SJCRH30 (cell line): ENCODE results near the gene KDSR. TPM values are rescaled to one million over a fixed set of nuclear protein-coding genes. Genes with fewer than 3 reads are reported as not detected.
"Not testable (repeated sequence)": the region's sequence is repeated elsewhere in the genome, so short reads cannot be mapped to it uniquely, and the experiment has no call there.

Experiments used
- DNase-seq, 2 experiments: peaks; one replicate each; pipeline ENCODE4 v3.0.0-alpha.2; 2015 to 2020
- H3K27ac ChIP-seq: fragments of 250-450 bp; sonication (Bioruptor Pico); 2 replicates; pipeline ENCODE4 v1.5.1; 2020; ENCODE audit warnings: mild to moderate bottlenecking, moderate library complexity
- H3K27me3 ChIP-seq: fragments of 250-450 bp; sonication (Bioruptor Pico); 2 replicates; pipeline ENCODE4 v1.5.1; 2020; ENCODE audit warnings: mild to moderate bottlenecking, moderate library complexity
- H3K36me3 ChIP-seq: fragments of 250-450 bp; sonication (Bioruptor Pico); 2 replicates; pipeline ENCODE4 v1.5.1; 2020; ENCODE audit warnings: mild to moderate bottlenecking, moderate library complexity
- H3K4me1 ChIP-seq: fragments of 250-450 bp; sonication (Bioruptor Pico); 2 replicates; pipeline ENCODE4 v1.5.1; 2020; ENCODE audit warnings: mild to moderate bottlenecking, moderate library complexity
- H3K4me3 ChIP-seq: fragments of 250-450 bp; sonication (Bioruptor Pico); 2 replicates; pipeline ENCODE4 v1.5.1; 2020; ENCODE audit warnings: mild to moderate bottlenecking, moderate library complexity
- H3K9me3 ChIP-seq: fragments of 250-450 bp; sonication (Bioruptor Pico); replicated peaks from 2 replicates; pipeline ENCODE4 v1.5.1; 2020; ENCODE audit warnings: mild to moderate bottlenecking, moderate library complexity
- total RNA-seq: library from RNA; depleted of rRNA; stranded (reverse); fragments of >200 nt; shearing (Covaris generic); gene quantifications from 2 replicates; pipeline ENCODE4 v1.2.3, GENCODE V29; 2014

The KDSR gene
- total RNA-seq, 1 experiment from 2014 or later = 15.3 TPM

DNA sequence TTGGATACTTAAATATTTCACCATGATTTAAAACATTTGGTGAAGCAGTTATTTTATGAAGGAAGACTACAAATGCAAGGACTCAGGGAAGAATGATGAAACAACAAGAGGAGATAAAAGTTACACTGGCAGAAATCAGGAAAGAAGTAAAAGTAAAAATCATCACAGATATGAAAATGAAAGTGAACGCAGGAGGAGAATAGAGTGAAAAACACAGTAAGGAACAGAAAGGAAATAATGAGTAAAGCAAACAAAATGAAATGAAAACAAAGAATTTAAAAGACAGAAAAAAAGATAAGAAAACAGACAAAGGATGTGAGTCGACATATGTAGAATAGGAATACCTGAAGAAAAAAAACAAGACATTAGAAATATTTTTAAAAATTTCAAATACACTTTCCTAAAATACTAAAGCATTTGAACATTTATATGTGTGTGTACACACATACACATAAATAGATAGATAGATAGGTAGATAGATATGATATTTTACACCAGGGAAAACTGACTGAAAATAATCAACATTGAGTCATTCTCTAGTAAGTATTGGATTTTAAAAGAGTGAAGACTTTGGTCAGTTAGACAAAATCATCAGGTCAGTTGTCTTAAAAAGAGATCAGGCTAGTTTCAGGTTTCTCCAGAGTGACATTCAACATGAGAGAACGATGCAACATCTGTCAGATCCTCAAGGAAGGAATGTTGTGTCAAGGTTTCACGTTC is 12.1 kb upstream of the KDSR start:
- Histone ChIP-seq H3K4me3 (no peak overlapping the region), H3K27ac (no peak overlapping the region)

DNA sequence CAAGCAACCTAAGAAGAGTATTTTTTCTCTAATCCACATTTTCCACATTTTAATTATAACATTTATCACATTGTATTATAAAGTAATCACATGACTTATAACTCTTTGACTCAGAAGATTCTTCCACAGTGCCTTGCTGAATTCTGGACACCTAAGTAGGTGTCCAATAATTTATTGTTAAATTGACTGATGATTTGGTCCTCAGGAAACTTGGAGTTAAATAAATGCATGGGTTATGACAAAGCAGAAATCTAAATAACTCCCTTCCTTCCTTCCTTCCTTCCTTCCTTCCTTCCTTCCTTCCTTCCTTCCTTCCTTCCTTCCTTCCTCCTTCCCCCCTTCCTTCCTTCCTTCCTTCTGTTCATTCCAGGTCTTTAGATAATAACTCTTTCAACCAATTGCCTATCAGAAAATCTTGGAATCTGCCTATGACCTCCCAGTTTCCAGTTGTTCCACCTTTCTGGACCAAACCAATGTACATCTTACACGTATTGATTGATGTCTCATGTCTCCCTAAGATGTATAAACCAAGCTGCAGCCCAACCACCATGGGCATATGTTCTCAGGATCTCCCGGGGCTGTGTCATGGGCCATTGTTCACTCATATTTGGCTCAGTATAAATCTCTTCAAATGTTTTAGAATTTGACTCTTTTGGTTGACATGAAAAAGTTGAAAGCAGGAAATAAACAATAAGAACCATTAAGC is 10.4 kb upstream of the KDSR start:
- Histone ChIP-seq H3K27me3 (no peaks in the 10 kb centered on the region), H3K9me3 (no peaks in the 10 kb centered on the region), H3K4me3 (no peak overlapping the region), H3K36me3 (no peaks in the 10 kb centered on the region), H3K27ac (no peak overlapping the region), H3K4me1 (no peaks in the 10 kb centered on the region)
- DNase-seq = no peak

More for the DNA sequence above, 12.1 kb upstream of the KDSR start:
- Histone ChIP-seq H3K36me3 (no peaks in the 10 kb centered on the region), H3K9me3 (no peaks in the 10 kb centered on the region), H3K4me1 (no peaks in the 10 kb centered on the region), H3K27me3 (no peaks in the 10 kb centered on the region)
- DNase-seq = no peak

DNA sequence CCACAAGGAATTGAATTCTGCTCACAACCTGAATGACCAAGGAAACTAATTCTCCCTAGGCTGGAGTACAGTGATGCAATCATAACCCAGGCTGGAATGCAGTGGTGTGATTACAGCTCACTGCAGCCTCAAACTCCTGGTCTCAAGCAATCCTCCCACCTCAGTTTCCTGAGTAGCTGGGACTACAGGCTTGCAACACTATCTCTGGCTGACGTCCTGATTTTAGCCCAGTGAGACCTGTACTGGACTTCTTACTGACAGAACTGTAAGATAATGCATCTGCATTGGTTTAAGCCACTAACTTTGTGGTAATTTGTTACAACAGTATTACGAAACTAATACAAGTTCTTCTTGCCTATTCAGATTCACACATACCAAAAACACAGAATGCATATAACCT is 9.5 kb upstream of the KDSR start:
- H3K9me3 ChIP-seq = no peaks in the 10 kb centered on the region
- no peaks in the 10 kb centered on the region for H3K4me1 ChIP-seq
- H3K27ac ChIP-seq = no peak overlapping the region
- no peaks in the 10 kb centered on the region for H3K36me3 ChIP-seq
- DNase-seq = no peak
- H3K27me3 ChIP-seq = no peaks in the 10 kb centered on the region
- H3K4me3 ChIP-seq = no peak overlapping the region

DNA sequence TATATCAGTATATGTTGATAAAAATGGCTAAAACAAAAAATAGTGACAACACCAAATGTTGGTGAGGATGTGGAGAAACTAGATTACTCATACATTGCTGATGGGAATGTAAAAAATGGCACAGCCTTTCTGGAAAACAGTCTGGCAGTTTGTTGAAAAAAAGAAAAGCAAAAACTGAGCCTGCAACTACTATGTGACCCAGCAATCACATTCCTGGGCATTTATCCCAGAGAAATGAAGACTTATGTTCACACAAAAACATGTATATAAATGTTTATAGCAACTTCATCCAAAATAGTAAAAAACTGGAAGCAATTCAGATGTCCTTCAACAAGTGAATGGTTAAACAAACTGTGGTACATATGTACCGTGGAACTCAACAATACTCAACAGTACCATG is 7.5 kb upstream of the KDSR start:
- Histone ChIP-seq H3K27me3 (no peaks in the 10 kb centered on the region), H3K9me3 (no peaks in the 10 kb centered on the region), H3K27ac (no peak overlapping the region), H3K4me1 (no peaks in the 10 kb centered on the region), H3K36me3 (no peaks in the 10 kb centered on the region), H3K4me3 (no peak overlapping the region)
- DNase-seq = no peak

DNA sequence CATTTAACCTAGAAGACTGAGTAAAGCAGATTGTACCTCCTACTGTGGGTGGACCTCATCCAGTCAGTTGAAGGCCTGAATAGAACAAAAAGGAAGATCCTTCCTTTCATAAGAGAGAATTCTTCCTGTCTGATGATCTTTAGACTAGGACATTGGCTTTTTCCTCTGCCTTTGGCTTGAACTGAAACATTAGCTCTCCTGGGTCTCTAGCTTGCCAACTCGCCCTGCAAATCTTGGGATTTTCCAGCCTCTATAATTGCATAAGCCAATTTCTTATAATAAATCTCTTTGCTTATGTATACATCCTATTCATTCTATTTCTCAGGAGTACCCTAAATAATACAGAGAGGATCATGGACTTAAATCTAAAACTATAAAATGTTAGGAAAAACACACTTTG is 6.2 kb upstream of the KDSR start:
- H3K9me3 ChIP-seq = no peaks in the 10 kb centered on the region
- H3K4me1 ChIP-seq = no peaks in the 10 kb centered on the region
- no peak overlapping the region for H3K4me3 ChIP-seq
- no peaks in the 10 kb centered on the region for H3K27me3 ChIP-seq
- H3K27ac ChIP-seq = no peak overlapping the region
- H3K36me3 ChIP-seq = no peaks in the 10 kb centered on the region
- DNase-seq = no peak

DNA sequence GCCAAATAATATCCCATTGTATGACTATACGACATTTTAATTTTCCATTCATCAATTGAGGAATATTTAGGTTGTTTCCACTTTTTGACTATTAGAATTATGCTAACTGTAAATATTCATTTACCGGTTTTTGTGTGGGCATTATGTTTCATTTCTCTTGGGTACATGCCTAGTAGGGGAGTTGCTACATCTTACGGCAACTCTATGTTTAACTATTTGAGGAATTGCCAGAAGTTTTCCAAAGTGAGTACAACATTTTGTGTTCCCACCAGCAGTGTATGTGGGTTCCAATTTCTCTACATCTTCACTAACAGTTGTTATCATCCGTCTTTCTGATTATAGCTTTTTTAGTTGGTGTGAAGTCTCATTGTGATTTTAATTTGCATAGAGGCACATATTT is 1.6 kb upstream of the KDSR start:
- Histone ChIP-seq H3K4me3 (no peak overlapping the region), H3K36me3 (no peaks in the 10 kb centered on the region)

DNA sequence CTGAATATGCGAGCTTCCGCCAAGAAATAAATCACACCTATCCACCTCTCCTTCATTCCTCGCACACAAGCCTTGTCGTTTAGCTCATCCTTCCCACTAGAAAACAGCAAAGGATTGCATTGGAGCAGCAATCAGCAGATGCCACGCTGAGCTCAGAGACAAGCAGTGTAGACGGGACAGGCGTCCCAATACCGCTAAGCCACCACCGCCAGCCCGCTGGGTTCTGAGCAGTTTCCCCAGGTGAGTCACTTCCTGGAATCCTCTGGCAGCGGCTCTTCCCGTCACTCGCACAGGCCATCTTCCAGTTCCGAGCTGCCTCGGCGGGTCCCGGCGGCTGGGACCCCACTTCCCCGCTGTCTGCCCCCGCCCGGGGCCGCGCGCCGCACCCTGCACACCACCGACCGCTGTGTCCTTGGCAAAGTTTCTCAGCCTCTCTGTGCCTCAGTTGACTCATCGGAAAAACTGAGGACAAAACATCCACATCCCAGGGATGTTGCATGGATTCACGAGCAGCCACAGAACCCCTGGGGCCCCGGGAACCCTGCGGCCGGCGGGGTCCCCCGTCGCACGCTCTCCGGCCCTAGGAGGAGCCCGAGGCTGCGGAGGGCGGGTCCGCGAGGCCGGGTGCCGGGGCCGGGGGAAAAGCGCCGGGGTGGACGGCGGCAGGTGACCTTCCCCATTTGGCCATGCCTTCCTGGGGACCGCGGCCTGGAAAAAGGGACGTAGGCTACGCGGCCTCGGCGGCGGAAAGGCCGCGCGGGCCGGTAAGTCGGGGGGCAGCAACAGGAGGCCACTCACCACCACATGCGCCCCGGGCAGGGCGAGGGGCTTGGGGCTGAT is 573 bp downstream of the KDSR start:
- H3K36me3 ChIP-seq = no peaks in the 10 kb centered on the region
- peak; percentile 18 to 28 for DNase-seq

More for the DNA sequence above, 1.6 kb upstream of the KDSR start:
- Histone ChIP-seq H3K4me1 (no peaks in the 10 kb centered on the region), H3K27ac (no peak overlapping the region), H3K27me3 (no peaks in the 10 kb centered on the region), H3K9me3 (no peaks in the 10 kb centered on the region)
- DNase-seq = no peak

DNA sequence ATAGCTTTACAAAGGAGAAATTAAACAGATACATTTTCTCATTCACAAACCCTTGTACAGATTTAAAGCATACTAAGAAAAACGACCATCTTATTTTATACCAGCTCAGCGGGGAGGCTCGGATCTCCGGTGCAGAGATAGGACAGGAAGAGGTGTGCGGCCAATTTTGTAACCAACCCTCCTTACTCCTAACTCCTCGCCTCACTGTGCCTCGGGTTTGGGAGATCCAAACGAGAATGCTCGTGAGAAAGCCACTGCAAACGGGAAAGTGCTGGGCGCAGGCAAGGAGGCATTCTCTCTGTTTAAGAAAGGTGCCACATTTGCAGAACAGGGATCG is 1.2 kb downstream of the KDSR start:
- no peaks in the 10 kb centered on the region for H3K27me3 ChIP-seq
- H3K9me3 ChIP-seq = no peaks in the 10 kb centered on the region
- H3K36me3 ChIP-seq = no peaks in the 10 kb centered on the region
- no peak overlapping the region for H3K27ac ChIP-seq
- no peak for DNase-seq
- H3K4me1 ChIP-seq = no peaks in the 10 kb centered on the region
- peak overlapping the region; percentile 93 for H3K4me3 ChIP-seq

More for the DNA sequence above, 573 bp downstream of the KDSR start:
- Histone ChIP-seq H3K27me3 (no peaks in the 10 kb centered on the region), H3K4me1 (no peaks in the 10 kb centered on the region), H3K9me3 (no peaks in the 10 kb centered on the region), H3K27ac (peak overlapping the region; percentile 87), H3K4me3 (peak overlapping the region; percentile 93)

DNA sequence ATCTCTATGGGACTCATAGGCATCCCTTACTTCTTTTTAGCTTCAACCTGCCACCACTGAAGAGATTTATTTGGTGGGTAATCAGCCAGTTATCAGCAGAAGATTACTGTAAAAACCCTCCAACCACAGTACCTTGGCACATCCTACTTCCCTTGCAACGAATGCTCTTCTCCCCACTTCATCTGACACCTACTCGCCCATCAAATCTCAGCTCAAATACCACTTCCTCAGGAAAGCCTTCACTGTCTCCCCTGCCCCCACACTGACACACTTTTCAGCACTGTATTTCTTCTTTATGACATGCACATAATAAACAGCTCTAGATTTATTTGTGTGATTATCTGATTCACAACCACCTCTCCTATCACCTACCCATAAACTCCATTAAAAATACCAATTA is 3.1 kb downstream of the KDSR start:
- Histone ChIP-seq H3K4me1 (no peaks in the 10 kb centered on the region), H3K27ac (no peak overlapping the region), H3K36me3 (peaks cover 3% of the 10 kb centered on the region; the same call in 1 of the 2 replicates), H3K4me3 (no peak overlapping the region), H3K27me3 (no peaks in the 10 kb centered on the region), H3K9me3 (no peaks in the 10 kb centered on the region)
- no peak for DNase-seq

DNA sequence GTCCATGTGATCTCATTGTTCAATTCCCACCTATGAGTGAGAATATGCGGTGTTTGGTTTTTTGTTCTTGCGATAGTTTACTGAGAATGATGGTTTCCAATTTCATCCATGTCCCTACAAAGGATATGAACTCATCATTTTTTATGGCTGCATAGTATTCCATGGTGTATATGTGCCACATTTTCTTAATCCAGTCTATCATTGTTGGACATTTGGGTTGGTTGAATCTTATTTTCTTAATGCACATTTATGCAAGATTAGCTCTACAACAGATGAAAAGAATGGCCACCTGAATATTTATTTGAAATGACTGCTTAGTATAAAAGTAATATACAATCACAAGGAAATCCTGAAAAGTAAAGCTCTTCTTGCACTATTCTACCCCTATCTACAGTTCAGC is 3.6 kb downstream of the KDSR start:
- H3K36me3 ChIP-seq, H3K9me3 ChIP-seq, H3K4me1 ChIP-seq, DNase-seq, H3K4me3 ChIP-seq, H3K27ac ChIP-seq, H3K27me3 ChIP-seq: not testable (repeated sequence)

DNA sequence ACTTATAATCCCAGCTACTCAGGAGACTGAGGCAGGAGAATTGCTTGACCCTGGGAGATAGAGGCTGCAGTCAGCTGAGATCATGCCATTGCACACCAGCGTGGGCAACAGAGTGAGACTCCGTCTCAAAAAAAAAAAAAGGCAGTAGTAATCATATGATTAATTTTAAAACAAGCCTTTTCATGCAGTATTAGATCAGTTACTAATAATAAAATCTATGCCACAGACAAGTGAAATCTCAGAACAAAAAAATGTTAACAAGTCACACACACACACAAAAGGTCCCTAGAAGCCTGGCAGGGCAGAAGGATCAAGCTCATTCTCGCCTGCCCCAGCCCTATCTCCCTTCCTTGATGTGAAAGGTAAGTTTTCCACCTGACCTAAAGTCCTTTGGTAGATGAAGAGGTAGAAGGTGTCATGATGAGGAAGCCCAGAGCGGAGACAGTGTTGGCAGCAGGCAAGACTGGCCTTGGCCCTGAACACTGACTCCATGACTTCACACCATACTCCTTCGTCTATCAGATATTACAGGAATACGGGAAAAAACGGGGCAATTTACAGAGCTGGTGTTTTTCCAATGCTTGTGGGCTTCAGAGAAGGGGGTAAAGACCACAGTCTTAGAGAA is 10.6 kb downstream of the KDSR start:
- Histone ChIP-seq H3K9me3 (no peaks in the 10 kb centered on the region), H3K36me3 (peaks cover 12% of the 10 kb centered on the region), H3K27me3 (no peaks in the 10 kb centered on the region), H3K4me1 (no peaks in the 10 kb centered on the region), H3K4me3 (no peak overlapping the region), H3K27ac (no peak overlapping the region)
- DNase-seq = no peak

DNA sequence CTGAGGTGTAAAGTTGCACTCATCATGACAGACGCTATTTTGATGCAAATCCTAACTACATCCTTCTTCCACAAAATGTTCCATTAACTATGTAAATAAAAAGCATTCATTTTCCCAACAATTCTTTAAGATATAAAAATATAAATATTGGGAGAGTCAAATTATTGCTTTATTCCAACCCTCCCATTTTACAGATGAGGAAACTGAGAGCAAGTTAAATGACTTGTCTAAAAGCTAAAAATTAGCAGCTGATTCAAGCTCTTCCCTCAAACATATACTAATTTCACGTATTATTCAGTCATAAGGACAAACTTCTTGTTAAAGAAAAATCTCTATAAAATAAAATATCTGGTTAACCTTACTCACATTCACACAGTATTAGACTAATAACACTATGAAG is 16.8 kb downstream of the KDSR start:
- Histone ChIP-seq H3K4me1 (no peaks in the 10 kb centered on the region), H3K27ac (no peak overlapping the region), H3K9me3 (no peaks in the 10 kb centered on the region), H3K4me3 (no peak overlapping the region), H3K27me3 (no peaks in the 10 kb centered on the region), H3K36me3 (peaks cover 17% of the 10 kb centered on the region; the same call in 1 of the 2 replicates)
- DNase-seq = no peak

DNA sequence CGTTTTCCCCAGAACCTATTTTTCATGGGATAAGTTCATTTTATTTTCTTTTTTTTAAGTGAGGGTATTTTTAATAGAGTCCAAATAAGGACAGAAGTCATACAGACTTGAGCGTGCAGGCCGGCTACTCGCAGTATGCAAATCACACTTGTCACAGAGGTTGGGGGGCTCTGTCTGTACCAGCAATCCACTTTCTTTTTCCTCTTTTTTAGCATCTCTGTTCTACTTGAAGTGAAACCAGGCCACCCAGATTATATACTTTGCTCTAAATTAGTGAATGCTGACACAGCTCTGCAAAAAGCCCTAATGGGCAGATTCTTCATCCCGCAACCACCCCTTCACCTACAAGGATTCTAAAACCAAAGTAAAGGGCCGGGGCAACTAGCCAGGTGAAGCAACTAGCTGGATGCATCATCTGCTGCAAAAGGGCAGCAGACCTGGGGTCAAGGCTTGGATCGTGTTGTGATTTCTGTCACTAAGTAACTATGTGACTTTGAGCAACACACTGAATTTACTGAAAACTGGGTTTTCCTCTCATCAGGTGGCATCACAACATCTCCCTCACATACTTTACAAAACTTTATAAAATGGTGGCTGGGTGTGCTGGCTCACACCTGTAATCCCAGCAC is 18.4 kb downstream of the KDSR start:
- DNase-seq = no peak
- H3K9me3 ChIP-seq = no peaks in the 10 kb centered on the region
- no peak overlapping the region for H3K27ac ChIP-seq
- H3K36me3 ChIP-seq = peaks cover 11% of the 10 kb centered on the region; the same call in 1 of the 2 replicates
- no peaks in the 10 kb centered on the region for H3K4me1 ChIP-seq
- no peak overlapping the region for H3K4me3 ChIP-seq
- H3K27me3 ChIP-seq = no peaks in the 10 kb centered on the region

DNA sequence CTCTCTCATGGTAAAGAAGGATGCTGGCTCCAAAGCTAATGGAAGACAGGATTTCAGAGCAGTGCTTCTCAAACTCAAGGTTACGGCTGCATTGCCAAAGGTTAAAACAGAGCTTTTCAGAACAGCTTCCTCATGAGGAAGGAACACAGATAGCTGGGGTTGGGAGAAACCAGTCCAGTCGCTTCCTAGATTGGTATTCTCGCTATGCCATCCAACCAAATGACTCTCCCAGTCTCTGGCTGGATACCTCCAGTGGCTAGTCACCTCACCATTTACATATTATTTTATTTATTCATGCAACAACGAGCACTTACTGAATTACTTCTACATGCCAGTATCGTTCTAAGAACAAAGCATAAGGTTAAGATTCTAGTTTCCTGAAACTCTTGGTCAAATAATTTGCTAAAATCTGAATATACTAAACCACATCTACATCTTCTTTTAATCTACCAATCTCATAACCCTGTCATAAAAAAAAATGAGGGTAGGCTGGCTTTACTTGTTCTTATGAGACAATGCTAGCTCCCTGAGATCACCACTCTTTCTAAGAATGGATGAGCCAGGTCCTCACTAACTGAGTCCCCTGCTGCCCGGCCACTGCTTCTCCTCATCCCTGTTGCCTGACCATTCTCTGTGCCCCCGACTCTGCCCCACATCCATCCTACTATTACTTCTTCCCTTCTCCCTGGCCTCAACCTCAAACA is 20.4 kb downstream of the KDSR start:
- H3K27ac ChIP-seq = no peak overlapping the region

More for the DNA sequence above, 20.4 kb downstream of the KDSR start:
- Histone ChIP-seq H3K27me3 (no peaks in the 10 kb centered on the region), H3K9me3 (no peaks in the 10 kb centered on the region), H3K4me3 (no peak overlapping the region), H3K4me1 (no peaks in the 10 kb centered on the region), H3K36me3 (peaks cover 11% of the 10 kb centered on the region)
- no peak for DNase-seq
